RCC 7860 (cell line): ENCODE data around the gene PLCB2.
A peak's percentile ranks its signal among the peaks of the same experiment; 100 is the strongest.

Source experiments
- DNase-seq: peaks from one replicate; pipeline ENCODE4 v3.0.0-alpha.2; 2015; ENCODE audit warnings: low spot score
- FAIRE-seq: peaks from 2 replicates; lab custom pipeline; 2012; peaks lifted over from hg19 to GRCh38; lab: Jason Lieb, UNC

The PLCB2 gene

GRCh38 chr15:40307421-40308211 lies at the start of gene PLCB2:
PLCB2 (minus strand) TSS chr15:40307935; CDS start chr15:40307672, 263 bp downstream.
- FAIRE-seq (no peak), DNase-seq (no peak)

- no peak for FAIRE-seq
- no peak for DNase-seq
Measured at GRCh38 chr15:40357246-40357645, 49.5 kb upstream of the PLCB2 start.

GRCh38 chr15:40355976-40356585 lies 48.3 kb upstream of the PLCB2 start:
- FAIRE-seq (no peak), DNase-seq (no peak)

GRCh38 chr15:40354408-40355171 lies 46.9 kb upstream of the PLCB2 start:
- FAIRE-seq (no peak), DNase-seq (no peak)

- FAIRE-seq (no peak), DNase-seq (no peak)
Measured at GRCh38 chr15:40353697-40354096, 46.0 kb upstream of the PLCB2 start.

- DNase-seq (no peak), FAIRE-seq (no peak)
Measured at GRCh38 chr15:40352281-40352901, 44.7 kb upstream of the PLCB2 start.

- no peak for FAIRE-seq
- DNase-seq: no peak
Measured at GRCh38 chr15:40349163-40349562, 41.4 kb upstream of the PLCB2 start.

GRCh38 chr15:40348474-40348870 lies 40.7 kb upstream of the PLCB2 start:
- no peak for FAIRE-seq
- DNase-seq: no peak

GRCh38 chr15:40347559-40348473 lies 40.1 kb upstream of the PLCB2 start:
- no peak for FAIRE-seq
- no peak for DNase-seq

GRCh38 chr15:40346579-40347558 lies 39.1 kb upstream of the PLCB2 start:
- DNase-seq: no peak

GRCh38 chr15:40345867-40346578 lies 38.3 kb upstream of the PLCB2 start:
- FAIRE-seq: no peak
- DNase-seq: no peak

More at GRCh38 chr15:40346579-40347558, 39.1 kb upstream of the PLCB2 start:
- FAIRE-seq: no peak

GRCh38 chr15:40345225-40345866 lies 37.6 kb upstream of the PLCB2 start:
- DNase-seq: no peak
- FAIRE-seq: no peak

- FAIRE-seq (no peak), DNase-seq (peak; percentile 25)
Measured at GRCh38 chr15:40344631-40345120, 36.9 kb upstream of the PLCB2 start.

GRCh38 chr15:40344217-40344616 lies 36.5 kb upstream of the PLCB2 start:
- FAIRE-seq (no peak), DNase-seq (no peak)

GRCh38 chr15:40343512-40343911 lies 35.8 kb upstream of the PLCB2 start:
- FAIRE-seq: no peak
- DNase-seq: peak; percentile 76

- peak; percentile 41 for DNase-seq
- FAIRE-seq: no peak
Measured at GRCh38 chr15:40342416-40343320, 34.9 kb upstream of the PLCB2 start.
